Measurements from ENCODE around the gene SLC25A39.
"Not testable (repeated sequence)": the region's sequence is repeated elsewhere in the genome, so short reads cannot be mapped to it uniquely, and the experiment has no call there.

SLC25A39 gene

GRCh38 chr17:44353672-44354331 lies 29.2 kb upstream of the SLC25A39 start:
- DNase-seq: no peak

GRCh38 chr17:44352828-44353671 lies 28.4 kb upstream of the SLC25A39 start:
- no peak for DNase-seq

GRCh38 chr17:44351961-44352827 lies 27.6 kb upstream of the SLC25A39 start:
- DNase-seq: no peak

GRCh38 chr17:44351464-44351863 lies 26.8 kb upstream of the SLC25A39 start:
- no peak for DNase-seq

GRCh38 chr17:44350733-44351226 lies 26.2 kb upstream of the SLC25A39 start:
- DNase-seq: peak in 1 of 2 experiments; percentile 35

GRCh38 chr17:44349553-44350070 lies 25.0 kb upstream of the SLC25A39 start:
- no peak for DNase-seq

GRCh38 chr17:44348988-44349364 lies 24.4 kb upstream of the SLC25A39 start:
- no peak for DNase-seq

- DNase-seq: no peak
Observed at GRCh38 chr17:44348234-44348987, 23.8 kb upstream of the SLC25A39 start.

GRCh38 chr17:44347206-44348055 lies 22.8 kb upstream of the SLC25A39 start:
- not testable (repeated sequence) for DNase-seq

- no peak for DNase-seq
Observed at GRCh38 chr17:44346064-44346844, 21.6 kb upstream of the SLC25A39 start.

- peak; percentile 49 to 70 for DNase-seq
Observed at GRCh38 chr17:44345454-44346026, 20.9 kb upstream of the SLC25A39 start.

- peak; percentile 97 to 99 for DNase-seq
Observed at GRCh38 chr17:44344939-44345453, 20.4 kb upstream of the SLC25A39 start, which contains the start of gene GRN. Gene GRN, plus strand, starts transcription at chr17:44345302. Its CDS starts 3,863 bp downstream, at chr17:44349165.

- DNase-seq: no peak
Observed at GRCh38 chr17:44343510-44344209, 19.0 kb upstream of the SLC25A39 start.

GRCh38 chr17:44340553-44340952 lies 15.9 kb upstream of the SLC25A39 start:
- DNase-seq: not testable (repeated sequence)

- DNase-seq: no peak
Observed at GRCh38 chr17:44338702-44339101, 14.1 kb upstream of the SLC25A39 start.

GRCh38 chr17:44335968-44336367 lies 11.3 kb upstream of the SLC25A39 start:
- no peak for DNase-seq

GRCh38 chr17:44335564-44335963 lies 10.9 kb upstream of the SLC25A39 start:
- DNase-seq: no peak

GRCh38 chr17:44334727-44335126 lies 10.1 kb upstream of the SLC25A39 start:
- no peak for DNase-seq

- no peak for DNase-seq
Observed at GRCh38 chr17:44334315-44334714, 9.7 kb upstream of the SLC25A39 start.

All from SW 1271 (cell line).